OCI-LY1 (cell line): ENCODE results near the gene PID1.
"Not testable (repeated sequence)": the region's sequence is repeated elsewhere in the genome, so short reads cannot be mapped to it uniquely, and the experiment has no call there.

Experiments
- EZH2 ChIP-seq: fragments of 200-600 bp; sonication (generic), shearing (Covaris generic); IDR thresholded peaks from 2 replicates; pipeline ENCODE4 v1.8.0; 2017; ENCODE audit warnings: borderline replicate concordance, mixed run types, mild to moderate bottlenecking, antibody characterized with exemption, low read length, moderate library complexity, mixed read lengths
- TF ChIP-seq, protein P1 (sequence below): fragments of 200-600 bp; sonication (generic), shearing (Covaris generic); IDR thresholded peaks from 2 replicates; pipeline ENCODE4 v1.5.1; 2017; ENCODE audit warnings: mild to moderate bottlenecking, antibody characterized with exemption, low read length, moderate library complexity, mixed read lengths

DNA sequence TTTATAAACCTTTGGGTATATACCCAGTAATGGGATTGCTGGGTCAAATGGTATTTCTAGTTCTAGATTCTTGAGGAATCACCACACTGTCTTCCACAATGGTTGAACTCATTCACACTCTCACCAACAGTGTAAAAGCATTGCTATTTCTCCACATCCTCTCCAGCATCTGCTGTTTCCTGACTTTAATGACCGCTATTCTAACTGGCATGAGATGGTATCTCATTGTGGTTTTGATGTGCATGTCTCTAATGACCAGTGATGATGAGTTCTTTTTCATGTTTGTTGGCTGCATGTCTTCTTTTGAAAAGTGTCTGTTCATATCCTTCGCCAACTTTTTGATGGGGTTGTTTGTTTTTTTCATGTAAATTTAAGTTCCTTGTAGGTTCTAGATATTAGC is 194.2 kb downstream of the PID1 start:
- TF ChIP-seq, protein P1, sequence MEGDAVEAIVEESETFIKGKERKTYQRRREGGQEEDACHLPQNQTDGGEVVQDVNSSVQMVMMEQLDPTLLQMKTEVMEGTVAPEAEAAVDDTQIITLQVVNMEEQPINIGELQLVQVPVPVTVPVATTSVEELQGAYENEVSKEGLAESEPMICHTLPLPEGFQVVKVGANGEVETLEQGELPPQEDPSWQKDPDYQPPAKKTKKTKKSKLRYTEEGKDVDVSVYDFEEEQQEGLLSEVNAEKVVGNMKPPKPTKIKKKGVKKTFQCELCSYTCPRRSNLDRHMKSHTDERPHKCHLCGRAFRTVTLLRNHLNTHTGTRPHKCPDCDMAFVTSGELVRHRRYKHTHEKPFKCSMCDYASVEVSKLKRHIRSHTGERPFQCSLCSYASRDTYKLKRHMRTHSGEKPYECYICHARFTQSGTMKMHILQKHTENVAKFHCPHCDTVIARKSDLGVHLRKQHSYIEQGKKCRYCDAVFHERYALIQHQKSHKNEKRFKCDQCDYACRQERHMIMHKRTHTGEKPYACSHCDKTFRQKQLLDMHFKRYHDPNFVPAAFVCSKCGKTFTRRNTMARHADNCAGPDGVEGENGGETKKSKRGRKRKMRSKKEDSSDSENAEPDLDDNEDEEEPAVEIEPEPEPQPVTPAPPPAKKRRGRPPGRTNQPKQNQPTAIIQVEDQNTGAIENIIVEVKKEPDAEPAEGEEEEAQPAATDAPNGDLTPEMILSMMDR = not testable (repeated sequence)
- not testable (repeated sequence) for TF ChIP-seq EZH2
